GM18909 (cell line): Measurements from ENCODE around the gene RIPOR1.
"Not testable (repeated sequence)": the region's sequence is repeated elsewhere in the genome, so short reads cannot be mapped to it uniquely, and the experiment has no call there.

Experiments used
- ATAC-seq: cut with Tn5 transposase; IDR thresholded peaks from one replicate; pipeline ENCODE4 v1.9.1; 2021; ENCODE audit warnings: mild to moderate bottlenecking; ENCODE audit not compliant: unreplicated experiment, poor library complexity

The RIPOR1 gene

GRCh38 chr16:67514382-67514828 lies 14.2 kb upstream of the RIPOR1 start:
- ATAC-seq: peak; percentile 59

DNA sequence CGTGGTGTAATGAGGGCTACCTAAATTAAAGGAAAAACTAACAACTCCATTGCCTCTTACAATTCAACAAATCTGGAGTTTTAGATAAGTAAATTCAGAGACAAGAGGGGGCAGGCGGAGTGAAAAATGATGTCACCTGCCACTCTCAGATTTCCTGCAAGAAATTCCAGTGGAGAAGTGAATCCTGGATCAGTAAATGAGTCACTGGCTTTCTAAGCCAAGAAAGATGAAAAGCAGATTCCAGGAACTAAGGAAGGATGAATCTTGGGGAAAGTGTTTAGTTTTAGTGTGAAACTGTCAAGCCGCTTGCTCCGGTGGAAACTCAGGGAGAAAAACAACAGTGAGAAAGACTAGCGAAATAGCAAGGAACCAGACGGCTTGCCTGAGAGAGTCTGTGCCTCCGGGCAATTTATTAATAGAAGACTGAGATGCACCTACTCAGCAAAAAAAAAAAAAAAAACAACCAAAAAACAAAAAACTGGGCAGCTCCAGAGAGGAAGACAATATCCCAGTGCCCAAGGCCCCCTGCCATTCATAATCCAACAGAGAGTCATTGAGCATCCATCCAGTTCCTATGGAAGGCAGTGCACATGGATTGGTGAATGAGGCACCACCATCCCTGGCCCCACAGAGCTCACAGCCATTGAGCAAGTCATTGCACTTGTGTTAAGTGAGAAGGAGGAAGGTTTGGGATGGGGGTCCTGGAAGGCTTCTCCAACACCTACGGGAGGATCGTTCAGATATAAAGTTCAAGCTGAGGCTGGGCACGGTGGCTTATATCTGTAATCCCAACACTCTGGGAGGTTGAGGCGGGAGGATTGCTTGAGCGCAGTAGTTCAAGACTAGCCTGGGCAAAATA lies 12.1 kb upstream of the RIPOR1 start:
- no peak for ATAC-seq

DNA sequence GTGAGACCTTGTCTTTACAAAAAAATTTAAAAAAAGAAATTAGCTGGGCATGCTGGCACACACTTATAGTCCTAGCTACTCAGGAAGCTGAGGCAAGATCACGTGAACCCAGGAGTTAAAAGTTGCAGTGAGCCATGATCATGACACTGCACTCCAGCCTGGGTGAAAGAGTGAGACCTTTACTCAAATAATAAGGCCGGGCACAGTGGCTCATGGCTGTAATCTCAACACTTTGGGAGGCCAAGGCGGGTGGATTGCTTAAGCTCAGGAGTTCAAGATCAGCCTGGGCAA lies 11.5 kb upstream of the RIPOR1 start:
- no peak for ATAC-seq

DNA sequence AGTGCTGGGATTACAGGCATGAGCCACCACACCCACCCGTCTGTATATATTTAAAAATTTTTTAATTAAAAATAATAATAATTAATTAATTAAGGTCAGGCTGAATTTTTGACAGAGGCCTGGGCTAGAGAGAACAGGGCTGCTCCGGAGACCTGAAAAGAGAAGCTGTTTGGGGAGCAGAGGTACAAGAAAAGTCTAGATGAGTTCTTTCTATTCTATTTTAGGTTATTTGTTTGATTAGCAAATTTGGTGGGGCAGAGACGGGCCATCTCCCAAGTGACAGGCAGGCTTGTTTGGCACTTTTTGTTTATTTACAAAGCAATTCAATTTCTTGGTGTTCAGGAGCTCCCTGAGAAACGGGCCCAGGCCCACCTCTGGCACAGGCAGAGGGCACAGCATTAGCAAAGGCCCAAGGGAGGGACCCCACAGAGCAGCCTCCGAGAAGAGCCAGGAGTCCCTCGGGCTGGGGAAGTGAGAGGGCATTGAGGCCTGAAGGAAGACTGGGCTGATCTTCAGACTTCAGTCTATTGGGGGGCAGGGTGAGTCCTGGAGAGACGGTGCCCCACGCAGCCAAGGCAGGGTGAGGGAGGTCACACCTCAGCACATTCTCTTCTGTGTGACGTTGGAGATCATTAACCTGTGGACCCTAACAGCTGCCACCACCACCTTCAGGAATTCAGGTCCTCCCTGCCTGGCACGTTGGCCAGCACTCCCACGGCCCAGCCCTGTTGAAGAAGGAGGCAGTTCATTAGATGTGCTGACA lies 10.8 kb upstream of the RIPOR1 start:
- ATAC-seq: no peak

- ATAC-seq: no peak
Observed at GRCh38 chr16:67518676-67519075, 10.0 kb upstream of the RIPOR1 start.

DNA sequence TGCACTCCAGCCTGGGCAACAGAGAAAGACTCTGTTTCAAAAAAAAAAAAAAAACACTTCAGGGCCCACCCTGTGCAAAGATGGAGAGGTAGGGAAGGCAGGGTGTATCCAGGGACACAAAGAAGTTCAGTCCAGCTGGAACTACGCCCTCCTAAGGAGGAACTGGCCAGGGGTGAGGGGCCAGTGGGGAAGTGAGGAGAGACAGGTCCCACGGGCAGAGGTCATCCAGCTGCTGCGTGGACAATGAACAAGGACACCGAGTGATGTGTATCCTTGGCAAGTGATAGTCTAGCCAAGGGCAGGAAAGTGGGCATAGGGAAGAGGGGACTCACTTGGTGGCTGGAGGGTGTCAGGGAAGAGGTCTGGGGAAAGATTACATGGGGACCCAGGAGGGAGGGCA lies 9.4 kb upstream of the RIPOR1 start:
- no peak for ATAC-seq

- peak; percentile 70 for ATAC-seq
Observed at GRCh38 chr16:67521095-67521804, 7.4 kb upstream of the RIPOR1 start.

GRCh38 chr16:67525176-67525860 lies 3.3 kb upstream of the RIPOR1 start:
- ATAC-seq: no peak

DNA sequence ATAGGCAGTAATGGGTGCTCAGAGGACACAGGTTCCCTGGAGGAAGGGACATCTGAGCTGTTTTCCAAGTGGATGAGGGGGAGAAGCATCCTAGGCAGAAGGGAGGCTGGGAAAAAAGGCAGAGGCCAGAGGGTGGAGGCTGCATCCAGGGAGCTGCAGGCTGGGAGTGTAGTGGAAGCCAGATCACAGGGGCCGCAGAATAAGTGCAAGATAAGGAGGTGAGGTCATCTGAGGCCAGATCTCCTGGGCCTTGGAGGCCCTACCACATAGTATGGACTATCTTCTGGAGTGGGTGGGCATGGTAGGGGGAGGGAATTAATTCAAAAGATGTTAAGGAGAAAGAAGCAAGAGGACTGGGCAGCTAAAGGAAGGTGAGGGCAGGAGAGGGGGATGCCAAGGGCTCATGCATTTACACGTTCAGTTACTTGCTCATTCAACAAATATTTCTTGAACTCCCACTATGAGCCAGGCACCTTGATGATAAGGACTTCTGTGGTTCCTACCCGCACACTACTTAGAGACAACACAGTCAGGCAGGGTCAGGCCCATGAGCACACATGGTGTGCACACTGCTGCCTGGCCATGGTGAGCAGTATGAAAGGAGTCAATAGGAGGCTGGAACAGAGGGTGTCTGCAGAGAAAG lies 2.4 kb upstream of the RIPOR1 start:
- ATAC-seq: no peak

- ATAC-seq: no peak
Observed at GRCh38 chr16:67528870-67529581, 397 bp downstream of the RIPOR1 start.

DNA sequence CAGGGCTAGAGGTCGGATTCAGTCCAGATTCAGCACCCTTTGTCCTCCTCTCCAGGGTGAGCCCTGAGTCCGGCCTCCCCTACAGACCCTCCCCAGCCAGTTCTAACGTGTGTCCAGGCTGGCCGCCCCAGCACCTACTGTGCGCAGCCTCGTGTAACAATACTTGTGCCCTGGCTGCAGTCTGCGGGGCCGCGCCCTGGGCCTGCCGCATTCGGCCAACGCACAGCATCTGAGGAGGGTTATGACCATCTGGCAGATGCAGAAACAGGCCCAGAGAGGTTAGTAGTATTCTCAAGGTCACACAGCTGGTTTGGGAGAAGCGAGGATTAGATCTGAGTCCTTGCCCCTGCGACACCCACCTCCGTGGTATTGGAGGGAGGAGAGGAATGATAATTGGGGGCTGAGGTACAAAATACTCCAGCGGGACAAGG lies 968 bp downstream of the RIPOR1 start:
- ATAC-seq: no peak

GRCh38 chr16:67530013-67530939 lies 1.6 kb downstream of the RIPOR1 start:
- ATAC-seq: peak; percentile 38

GRCh38 chr16:67531247-67531646 lies 2.6 kb downstream of the RIPOR1 start:
- no peak for ATAC-seq

GRCh38 chr16:67533024-67533560 lies 4.5 kb downstream of the RIPOR1 start:
- no peak for ATAC-seq

DNA sequence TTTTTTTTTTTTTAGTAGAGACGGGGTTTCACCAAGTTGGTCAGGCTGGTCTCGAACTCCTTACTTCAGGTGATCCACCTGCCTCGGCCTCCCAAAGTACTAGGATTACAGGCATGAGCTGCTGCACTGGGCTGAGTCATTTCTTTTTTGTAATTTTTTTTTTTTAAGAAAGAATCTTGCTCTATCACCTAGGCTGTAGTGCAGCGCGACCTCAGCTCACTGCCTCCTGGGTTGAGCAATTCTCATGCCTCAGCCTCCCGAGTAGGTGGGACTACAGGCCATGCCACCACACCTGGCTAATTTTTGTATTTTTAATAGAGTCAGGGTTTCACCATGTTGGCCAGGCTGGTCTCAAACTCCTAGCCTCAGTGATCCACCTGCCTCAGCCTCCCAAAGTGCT lies 5.4 kb downstream of the RIPOR1 start:
- not testable (repeated sequence) for ATAC-seq

DNA sequence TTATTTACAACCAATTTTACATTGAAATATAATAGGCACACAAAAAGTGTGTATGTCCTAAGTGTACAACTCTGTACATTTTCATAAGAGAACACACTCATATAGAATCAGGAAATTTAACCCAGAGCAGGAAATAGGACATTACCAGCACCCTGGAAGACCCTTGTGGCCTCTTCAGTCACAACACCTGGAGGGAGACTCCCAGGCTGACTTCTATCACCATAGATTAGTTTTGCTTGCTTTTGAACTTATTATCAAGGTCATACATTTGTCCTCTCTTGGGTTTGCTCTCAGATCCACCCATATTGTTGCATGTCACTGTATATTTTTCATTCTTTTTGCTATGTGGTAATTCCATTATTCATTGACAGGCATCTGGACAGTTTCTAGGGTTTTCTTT lies 5.8 kb downstream of the RIPOR1 start:
- ATAC-seq: no peak

DNA sequence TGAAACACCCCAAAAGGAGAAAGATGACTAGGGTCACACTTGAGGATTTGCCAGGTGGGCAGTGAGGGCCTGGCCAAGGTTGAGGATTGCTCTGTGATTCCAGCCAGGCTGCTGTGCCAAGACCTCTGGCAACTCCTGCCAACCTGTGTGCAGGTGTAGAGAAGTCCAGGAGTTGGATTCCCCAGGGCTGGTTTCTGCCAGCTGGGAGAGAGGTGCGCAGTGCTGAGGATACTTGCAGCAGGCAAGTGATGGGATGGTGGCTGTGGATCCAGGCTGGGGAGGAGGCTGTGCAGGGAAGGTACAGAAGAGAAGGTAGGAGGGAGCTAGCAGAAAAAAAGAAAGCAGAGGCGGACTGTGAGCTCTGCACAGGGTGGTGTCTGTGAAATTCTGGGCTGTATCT lies 6.6 kb downstream of the RIPOR1 start:
- ATAC-seq: no peak

- ATAC-seq: peak; percentile 30
Observed at GRCh38 chr16:67537270-67537635, 8.6 kb downstream of the RIPOR1 start.
